Measurements from ENCODE around the gene ARID1B. TPM values are rescaled to one million over a fixed set of nuclear protein-coding genes. Genes with fewer than 3 reads are reported as not detected.

Gene ARID1B
- total and polyA plus RNA-seq, 12 donors = 13.3 to 85.6 (median 50.9) TPM

DNA sequence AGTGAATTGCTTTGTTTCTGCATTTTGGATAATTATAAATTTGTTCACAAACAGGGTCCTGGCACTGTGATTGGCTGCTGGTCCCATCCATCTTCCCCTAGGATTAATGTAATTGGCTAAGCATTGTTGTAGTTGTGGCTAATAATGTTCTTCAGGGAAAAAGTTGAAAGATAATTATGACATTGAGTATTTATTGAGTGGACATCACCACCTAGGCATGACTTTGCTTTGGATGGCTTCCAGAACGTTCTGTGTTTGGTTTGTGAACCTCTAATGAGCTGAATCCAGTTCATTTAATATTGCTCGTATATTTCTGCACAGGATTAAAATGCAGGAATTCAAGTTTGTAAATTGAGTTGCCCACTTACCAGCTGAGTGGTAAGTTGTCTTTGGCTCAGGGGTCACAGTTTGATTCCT lies 55.1 kb downstream of the ARID1B start:
- 50 to 73% (median 60%) methylated on average over 2 of the region's 2 CpGs for WGBS, 4 donors
- no peak overlapping the region for H3K4me3 ChIP-seq
- TF ChIP-seq POLR2A (IDR thresholded peaks at IDR 0.05) = no peak
- TF ChIP-seq, protein P1, sequence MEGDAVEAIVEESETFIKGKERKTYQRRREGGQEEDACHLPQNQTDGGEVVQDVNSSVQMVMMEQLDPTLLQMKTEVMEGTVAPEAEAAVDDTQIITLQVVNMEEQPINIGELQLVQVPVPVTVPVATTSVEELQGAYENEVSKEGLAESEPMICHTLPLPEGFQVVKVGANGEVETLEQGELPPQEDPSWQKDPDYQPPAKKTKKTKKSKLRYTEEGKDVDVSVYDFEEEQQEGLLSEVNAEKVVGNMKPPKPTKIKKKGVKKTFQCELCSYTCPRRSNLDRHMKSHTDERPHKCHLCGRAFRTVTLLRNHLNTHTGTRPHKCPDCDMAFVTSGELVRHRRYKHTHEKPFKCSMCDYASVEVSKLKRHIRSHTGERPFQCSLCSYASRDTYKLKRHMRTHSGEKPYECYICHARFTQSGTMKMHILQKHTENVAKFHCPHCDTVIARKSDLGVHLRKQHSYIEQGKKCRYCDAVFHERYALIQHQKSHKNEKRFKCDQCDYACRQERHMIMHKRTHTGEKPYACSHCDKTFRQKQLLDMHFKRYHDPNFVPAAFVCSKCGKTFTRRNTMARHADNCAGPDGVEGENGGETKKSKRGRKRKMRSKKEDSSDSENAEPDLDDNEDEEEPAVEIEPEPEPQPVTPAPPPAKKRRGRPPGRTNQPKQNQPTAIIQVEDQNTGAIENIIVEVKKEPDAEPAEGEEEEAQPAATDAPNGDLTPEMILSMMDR (IDR thresholded peaks at IDR 0.05) = no peak
- DNase-seq = peak in 4 of 7 donors; percentile 20 to 78 (median 43)
- H3K36me3 ChIP-seq (replicated peaks in 1 of 2) = no peaks in the 10 kb centered on the region
- no peaks in the 10 kb centered on the region for H3K27me3 ChIP-seq
- intact Hi-C loops (cut with DNase I) = no loop called here
- H3K27ac ChIP-seq = peak overlapping the region in 2 of 5 donors; percentile 19 to 40
- H3K9me3 ChIP-seq (replicated peaks in 1 of 3) = no peaks in the 10 kb centered on the region
- peaks cover 13 to 37% of the 10 kb centered on the region in 2 donors for H3K4me1 ChIP-seq (replicated peaks in 1 of 2)

DNA sequence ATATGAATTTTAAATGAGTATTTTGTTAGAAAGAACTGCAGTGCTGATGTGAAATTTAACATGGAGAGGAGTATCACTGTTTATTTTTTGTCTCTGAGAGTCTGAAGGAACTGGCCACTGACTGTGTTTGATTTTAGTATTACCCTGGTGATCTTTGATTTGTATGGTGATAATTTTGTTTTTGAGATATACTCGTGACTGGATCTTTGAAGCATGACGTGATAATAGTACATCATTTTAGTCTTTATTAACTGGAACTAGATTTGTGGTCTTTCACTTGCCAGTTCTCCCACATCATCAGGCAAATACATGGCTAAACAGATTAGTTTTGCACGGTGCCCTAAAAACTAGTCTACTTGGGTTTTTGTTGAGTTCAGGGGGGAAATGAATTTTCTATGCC lies 55.5 kb downstream of the ARID1B start:
- no peak for DNase-seq
- H3K27me3 ChIP-seq = no peaks in the 10 kb centered on the region
- H3K9me3 ChIP-seq (replicated peaks in 1 of 3) = no peaks in the 10 kb centered on the region
- H3K4me3 ChIP-seq = no peak overlapping the region
- H3K4me1 ChIP-seq (replicated peaks in 1 of 2) = peaks cover 10 to 35% of the 10 kb centered on the region in 2 donors
- peak overlapping the region in 2 of 5 donors; percentile 19 to 40 for H3K27ac ChIP-seq
- TF ChIP-seq POLR2A (IDR thresholded peaks at IDR 0.05) = no peak
- TF ChIP-seq, protein P1 (IDR thresholded peaks at IDR 0.05) = no peak
- no peaks in the 10 kb centered on the region for H3K36me3 ChIP-seq (replicated peaks in 1 of 2)
- intact Hi-C loops (cut with DNase I) = no loop called here
- 49 to 72% (median 64%) methylated on average over 3 of the region's 3 CpGs for WGBS, 4 donors

DNA sequence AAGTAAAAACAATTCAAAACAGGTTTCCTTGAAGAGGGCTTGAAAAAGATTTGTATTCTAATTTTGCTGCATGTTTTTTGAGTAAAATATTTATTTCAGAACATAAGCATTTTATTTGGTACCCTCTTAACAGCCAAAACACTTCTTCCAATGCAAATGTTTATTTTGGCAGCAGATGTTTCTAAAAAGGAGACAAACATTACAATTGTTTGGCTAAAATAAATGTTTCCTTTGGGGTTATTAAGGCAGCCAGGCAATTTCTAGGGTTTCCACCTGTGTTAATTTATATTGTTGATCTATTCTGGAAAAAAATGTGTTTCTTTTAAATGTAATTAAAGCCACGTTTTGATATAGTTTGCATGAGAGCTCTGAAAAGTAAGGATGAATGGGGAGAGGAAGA lies 56.6 kb downstream of the ARID1B start:
- no peak for DNase-seq
- Histone ChIP-seq H3K4me1 (replicated peaks in 1 of 2) (peaks cover 0 to 24% of the 10 kb centered on the region in 2 donors), H3K9me3 (replicated peaks in 1 of 3) (no peaks in the 10 kb centered on the region), H3K4me3 (no peak overlapping the region), H3K27me3 (no peaks in the 10 kb centered on the region), H3K27ac (no peak overlapping the region), H3K36me3 (replicated peaks in 1 of 2) (no peaks in the 10 kb centered on the region)
- 49 to 54% (median 53%) methylated on average over 1 of the region's 1 CpG for WGBS, 4 donors
- TF ChIP-seq, protein P1 (IDR thresholded peaks at IDR 0.05) = no peak
- no peak for TF ChIP-seq POLR2A (IDR thresholded peaks at IDR 0.05)
- intact Hi-C loops (cut with DNase I) = no loop called here

DNA sequence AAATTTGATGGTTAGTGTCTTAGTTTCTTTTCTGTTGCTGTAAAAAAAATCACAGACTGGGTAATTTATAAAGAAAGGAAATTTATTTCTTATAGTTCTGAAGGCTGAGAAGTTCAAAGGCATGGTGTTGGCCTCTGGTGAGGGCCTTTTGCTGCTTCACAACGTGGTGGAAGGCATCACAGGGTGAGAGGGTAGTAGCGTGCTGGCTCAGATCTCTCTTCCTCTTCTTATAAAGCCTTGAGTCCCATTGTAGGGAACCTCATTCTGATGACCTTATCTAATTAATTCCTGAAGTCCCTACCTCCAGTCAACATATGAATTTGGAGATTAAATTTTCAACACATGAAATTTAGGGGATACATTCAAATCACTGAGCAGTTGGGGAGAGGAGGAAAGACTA lies 62.0 kb downstream of the ARID1B start:
- intact Hi-C loops (cut with DNase I) = no loop called here
- TF ChIP-seq POLR2A (IDR thresholded peaks at IDR 0.05) = no peak
- TF ChIP-seq, protein P1 (IDR thresholded peaks at IDR 0.05) = no peak
- Histone ChIP-seq H3K36me3 (replicated peaks in 1 of 2) (no peaks in the 10 kb centered on the region), H3K9me3 (replicated peaks in 1 of 3) (no peaks in the 10 kb centered on the region), H3K4me3 (no peak overlapping the region), H3K27ac (peak overlapping the region in 2 of 5 donors; percentile 55 to 57), H3K4me1 (replicated peaks in 1 of 2) (peaks cover 0 to 45% of the 10 kb centered on the region in 2 donors), H3K27me3 (no peaks in the 10 kb centered on the region)
- DNase-seq = no peak
- 72 to 80% (median 80%) methylated on average over 2 of the region's 2 CpGs for WGBS, 4 donors

Measured in adrenal gland (tissue), 12 donors.